ENCODE data around the gene FHL3.

DNA sequence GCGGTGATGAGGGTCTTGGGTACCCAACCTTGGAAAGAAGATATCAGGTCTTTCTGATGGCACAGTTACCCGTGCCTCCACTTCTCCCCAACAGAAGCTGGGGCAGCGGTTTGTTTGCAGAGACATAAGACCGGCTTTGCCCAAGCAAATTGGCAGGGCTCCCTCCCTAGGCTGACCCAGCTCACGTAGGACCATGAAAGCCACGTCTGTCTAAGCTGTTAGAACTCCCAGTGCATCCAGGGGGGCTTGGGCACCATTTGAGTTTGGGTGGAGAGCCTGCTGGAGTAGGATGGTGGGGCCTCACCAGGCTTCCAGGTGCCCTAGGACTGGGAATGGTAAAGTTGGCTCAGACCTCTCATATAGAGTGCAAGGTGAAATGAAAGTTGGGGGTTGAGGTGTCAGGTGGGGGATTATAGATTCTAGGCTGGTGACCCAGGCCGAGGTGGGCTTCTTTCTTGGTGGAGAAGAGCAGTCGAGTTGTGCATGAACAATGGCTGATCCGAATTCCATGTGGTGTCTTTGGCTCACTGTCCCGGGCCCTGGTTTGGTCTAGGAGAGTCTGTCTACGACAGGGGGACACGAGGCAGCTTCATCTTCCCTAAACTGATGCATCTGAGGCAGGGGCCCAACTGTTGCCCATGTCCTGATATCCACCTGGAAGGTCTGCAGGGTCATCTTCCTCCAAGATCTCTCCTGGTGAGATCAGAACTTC, 37.9 kb upstream of the FHL3 start:
- TF ChIP-seq, protein P1, sequence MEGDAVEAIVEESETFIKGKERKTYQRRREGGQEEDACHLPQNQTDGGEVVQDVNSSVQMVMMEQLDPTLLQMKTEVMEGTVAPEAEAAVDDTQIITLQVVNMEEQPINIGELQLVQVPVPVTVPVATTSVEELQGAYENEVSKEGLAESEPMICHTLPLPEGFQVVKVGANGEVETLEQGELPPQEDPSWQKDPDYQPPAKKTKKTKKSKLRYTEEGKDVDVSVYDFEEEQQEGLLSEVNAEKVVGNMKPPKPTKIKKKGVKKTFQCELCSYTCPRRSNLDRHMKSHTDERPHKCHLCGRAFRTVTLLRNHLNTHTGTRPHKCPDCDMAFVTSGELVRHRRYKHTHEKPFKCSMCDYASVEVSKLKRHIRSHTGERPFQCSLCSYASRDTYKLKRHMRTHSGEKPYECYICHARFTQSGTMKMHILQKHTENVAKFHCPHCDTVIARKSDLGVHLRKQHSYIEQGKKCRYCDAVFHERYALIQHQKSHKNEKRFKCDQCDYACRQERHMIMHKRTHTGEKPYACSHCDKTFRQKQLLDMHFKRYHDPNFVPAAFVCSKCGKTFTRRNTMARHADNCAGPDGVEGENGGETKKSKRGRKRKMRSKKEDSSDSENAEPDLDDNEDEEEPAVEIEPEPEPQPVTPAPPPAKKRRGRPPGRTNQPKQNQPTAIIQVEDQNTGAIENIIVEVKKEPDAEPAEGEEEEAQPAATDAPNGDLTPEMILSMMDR (IDR thresholded peaks at IDR 0.05): no peak
- TF ChIP-seq POLR2A (IDR thresholded peaks at IDR 0.05): no peak

Measured in heart left ventricle (tissue), 13 donors.